Astrocyte (in vitro differentiated cells and primary cell): ENCODE measurements around the gene URB1. TPM values are rescaled to one million over a fixed set of nuclear protein-coding genes. Genes with fewer than 3 reads are reported as not detected.

ENCODE experiments used
- DNase-seq: peaks from one replicate; pipeline ENCODE4 v3.0.0-alpha.2; 2010; ENCODE audit warnings: low read depth
- FAIRE-seq: peaks from 2 replicates; lab custom pipeline; 2011; peaks lifted over from hg19 to GRCh38; lab: Jason Lieb, UNC
- H2AFZ ChIP-seq: 2 replicates; pipeline ENCODE4 v1.6.0; 2012; ENCODE audit warnings: low read depth, low read length, inconsistent platforms
- H3K27ac ChIP-seq: 2 replicates; pipeline ENCODE4 v1.5.1; 2011; ENCODE audit warnings: low read depth, low read length, inconsistent platforms
- H3K27me3 ChIP-seq: 2 replicates; pipeline ENCODE4 v1.6.0; 2011; ENCODE audit warnings: low read length, inconsistent platforms; ENCODE audit not compliant: insufficient read depth
- H3K36me3 ChIP-seq: 2 replicates; pipeline ENCODE4 v1.5.1; 2011; ENCODE audit warnings: low read length, inconsistent platforms; ENCODE audit not compliant: insufficient read depth
- H3K4me1 ChIP-seq: 2 replicates; pipeline ENCODE4 v1.5.1; 2011; ENCODE audit warnings: low read length, inconsistent platforms; ENCODE audit not compliant: insufficient read depth
- H3K4me2 ChIP-seq: 2 replicates; pipeline ENCODE4 v1.6.0; 2012; ENCODE audit warnings: low read length, inconsistent platforms
- H3K4me3 ChIP-seq: 2 replicates; pipeline ENCODE4 v1.5.1; 2011; ENCODE audit warnings: low read depth, mild to moderate bottlenecking, low read length, inconsistent platforms; ENCODE audit not compliant: insufficient read depth
- H3K79me2 ChIP-seq: 2 replicates; pipeline ENCODE4 v1.6.0; 2012; ENCODE audit warnings: mild to moderate bottlenecking, low read length, inconsistent platforms; ENCODE audit not compliant: insufficient read depth
- H3K9ac ChIP-seq: 2 replicates; pipeline ENCODE4 v1.6.0; 2012; ENCODE audit warnings: mild to moderate bottlenecking, low read length, inconsistent platforms
- H3K9me3 ChIP-seq: 2 replicates; pipeline ENCODE4 v1.5.1; 2012; ENCODE audit warnings: low read depth, mild to moderate bottlenecking, low read length, inconsistent platforms; ENCODE audit not compliant: insufficient read depth
- H4K20me1 ChIP-seq: 2 replicates; pipeline ENCODE4 v1.6.0; 2012; ENCODE audit warnings: low read length, inconsistent platforms; ENCODE audit not compliant: insufficient read depth
- H3K27ac Mint-ChIP-seq: one replicate; pipeline ENCODE4 v1.8.0; 2021; ENCODE audit warnings: mild to moderate bottlenecking, mixed read lengths; ENCODE audit not compliant: unreplicated experiment
- H3K27me3 Mint-ChIP-seq: one replicate; pipeline ENCODE4 v1.8.0; 2021; ENCODE audit warnings: low read depth, mixed read lengths; ENCODE audit not compliant: unreplicated experiment
- H3K36me3 Mint-ChIP-seq: one replicate; pipeline ENCODE4 v1.8.0; 2021; ENCODE audit warnings: low read depth, mixed read lengths; ENCODE audit not compliant: unreplicated experiment
- H3K4me1 Mint-ChIP-seq: one replicate; pipeline ENCODE4 v1.8.0; 2021; ENCODE audit warnings: low read depth, mixed read lengths; ENCODE audit not compliant: unreplicated experiment
- H3K4me3 Mint-ChIP-seq: one replicate; pipeline ENCODE4 v1.8.0; 2021; ENCODE audit warnings: mild to moderate bottlenecking, moderate library complexity, mixed read lengths; ENCODE audit not compliant: unreplicated experiment
- H3K9me3 Mint-ChIP-seq: one replicate; pipeline ENCODE4 v1.8.0; 2021; ENCODE audit warnings: mild to moderate bottlenecking, mixed read lengths; ENCODE audit not compliant: unreplicated experiment
- CTCF ChIP-seq: IDR thresholded peaks from 2 replicates; pipeline ENCODE4 v1.5.1; 2011; ENCODE audit warnings: low read depth, mild to moderate bottlenecking, inconsistent platforms, low read length, moderate library complexity; ENCODE audit not compliant: insufficient read depth
- EZH2 ChIP-seq: IDR thresholded peaks from 2 replicates; pipeline ENCODE4 v1.6.1; 2012; ENCODE audit warnings: mild to moderate bottlenecking, low read length, inconsistent platforms; ENCODE audit not compliant: insufficient read depth
- total RNA-seq: library from RNA; stranded (reverse); gene quantifications from 2 replicates; pipeline ENCODE4 v1.2.1, GENCODE V29; 2021

The URB1 gene
- total RNA-seq, 1 donor from 2014 or later = 19.2 TPM

DNA sequence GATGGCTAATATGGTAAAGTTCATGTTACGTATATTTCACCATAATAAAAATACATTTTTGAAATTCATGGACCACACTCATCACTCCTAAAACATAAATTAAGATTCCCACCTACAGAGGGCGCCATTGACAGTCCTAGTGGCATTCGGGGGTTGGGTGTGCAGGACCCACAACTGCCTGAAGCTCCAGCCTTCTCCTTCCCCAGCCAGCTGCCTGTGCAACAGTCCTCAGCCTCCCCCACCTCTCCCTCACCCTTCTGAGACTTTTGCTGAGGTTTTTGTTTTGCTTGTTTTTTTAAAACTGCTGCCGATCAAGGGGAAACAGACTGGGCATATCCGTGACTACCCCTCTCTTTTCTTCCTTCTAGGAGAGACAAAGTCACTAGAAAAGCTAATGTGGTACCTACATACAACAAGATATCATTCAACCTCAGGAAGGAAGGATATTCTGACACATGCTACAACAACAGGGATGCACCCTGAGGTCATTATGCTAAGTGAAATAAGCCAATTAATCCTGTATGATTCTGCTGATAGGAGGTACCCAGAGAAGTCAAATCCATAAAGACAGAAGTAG lies 10.5 kb upstream of the URB1 start:
- Histone ChIP-seq H3K27me3 (peaks cover 4% of the 10 kb centered on the region), H3K36me3 (no peaks in the 10 kb centered on the region), H3K27ac (no peak overlapping the region), H3K4me3 (no peak overlapping the region), H3K9me3 (no peaks in the 10 kb centered on the region), H3K4me2 (no peak overlapping the region), H3K79me2 (no peaks in the 10 kb centered on the region), H4K20me1 (no peaks in the 10 kb centered on the region), H3K9ac (no peak overlapping the region), H3K4me1 (no peaks in the 10 kb centered on the region), H2AFZ (peak overlapping the region; percentile 12)
- no peak for FAIRE-seq
- Mint-ChIP-seq H3K27me3 (peaks cover 21% of the 10 kb centered on the region), H3K4me1 (peaks cover 3% of the 10 kb centered on the region), H3K36me3 (no peaks in the 10 kb centered on the region), H3K9me3 (no peaks in the 10 kb centered on the region), H3K27ac (no peak overlapping the region), H3K4me3 (no peak overlapping the region)
- peak; percentile 42 for DNase-seq
- no peak for TF ChIP-seq EZH2
- peak; percentile 60 for TF ChIP-seq CTCF

GRCh38 chr21:32393677-32394001 lies 827 bp upstream of the URB1 start:
- peak overlapping the region; percentile 91 for H3K4me3 Mint-ChIP-seq

More at GRCh38 chr21:32393677-32394001, 827 bp upstream of the URB1 start:
- FAIRE-seq (no peak), DNase-seq (no peak)
- Histone ChIP-seq H3K9ac (peak overlapping the region; percentile 85), H3K27me3 (peaks cover 5% of the 10 kb centered on the region), H2AFZ (peak overlapping the region; percentile 92), H3K4me2 (peak overlapping the region; percentile 87), H3K4me3 (peak overlapping the region; percentile 88), H3K79me2 (peaks cover 41% of the 10 kb centered on the region), H3K4me1 (peaks cover 27% of the 10 kb centered on the region), H3K36me3 (no peaks in the 10 kb centered on the region), H3K27ac (peak overlapping the region; percentile 81), H3K9me3 (no peaks in the 10 kb centered on the region), H4K20me1 (peaks cover 25% of the 10 kb centered on the region)
- no peak overlapping the region for H3K27ac Mint-ChIP-seq
- peaks cover 20% of the 10 kb centered on the region for H3K4me1 Mint-ChIP-seq
- H3K27me3 Mint-ChIP-seq = peaks cover 5% of the 10 kb centered on the region
- peaks cover 3% of the 10 kb centered on the region for H3K9me3 Mint-ChIP-seq
- no peak for TF ChIP-seq CTCF
- peaks cover 4% of the 10 kb centered on the region for H3K36me3 Mint-ChIP-seq
